Psoas muscle (tissue), 8 donors: Measurements from ENCODE around the gene GRPEL2. TPM values are rescaled to one million over a fixed set of nuclear protein-coding genes. Genes with fewer than 3 reads are reported as not detected.
A peak's percentile ranks its signal among the peaks of the same experiment; 100 is the strongest.

Experiments
- ATAC-seq, 4 donors: fragments of 200-7000 bp; cut with Tn5 transposase; one replicate each; pipeline ENCODE4 v1.9.1; 2020; ENCODE audit warnings: moderate library complexity in 3 of 4, mild to moderate bottlenecking in 2 of 4
- DNase-seq, 2 donors: peaks; one replicate each; pipeline ENCODE4 v3.0.0-alpha.2; 2020
- H3K27ac ChIP-seq: fragments of 200-600 bp; one replicate; pipeline ENCODE4 v1.8.0; 2022
- H3K27me3 ChIP-seq, 3 donors: fragments of 200-600 bp in 1 of 3; one replicate each; pipeline versions ENCODE4 v1.6.1 to v1.8.0; 2013 to 2022; ENCODE audit warnings: low read length in 2 of 3, mild to moderate bottlenecking in 2 of 3, moderate library complexity in 1 of 3; ENCODE audit not compliant: insufficient read depth in 3 of 3
- H3K36me3 ChIP-seq, 2 donors: fragments of 200-600 bp in 1 of 2; one replicate each; pipeline versions ENCODE4 v1.6.1 to v1.8.0; 2013 to 2022; ENCODE audit warnings: low read depth in 1 of 2, mild to moderate bottlenecking in 1 of 2, moderate library complexity in 1 of 2; ENCODE audit not compliant: insufficient read depth in 1 of 2
- H3K4me1 ChIP-seq: fragments of 200-600 bp; one replicate; pipeline ENCODE4 v1.8.0; 2022
- H3K4me3 ChIP-seq: fragments of 200-600 bp; one replicate; pipeline ENCODE4 v1.8.0; 2022; ENCODE audit warnings: mild to moderate bottlenecking
- H3K9me3 ChIP-seq: fragments of 200-600 bp; one replicate; pipeline ENCODE4 v1.8.0; 2022
- WGBS, 3 donors: extraction: QIAGEN DNeasy Blood & Tissue Kit; methylation state at CpG; one replicate each; pipeline versions ENCODE4 v1.1.6 to v1.1.7; 2013; 5-methylcytosine and 5-hydroxymethylcytosine counted together
- intact Hi-C, 2 donors: fragments of 100-400 bp; cut with DNase I; formaldehyde crosslinking; loops; one replicate each; pipeline versions ENCODE4 v1.11.0 to v1.14.2; 2022
- polyA plus RNA-seq, 3 donors: library from polyadenylated mRNA; stranded (reverse); fragments of 200-250 nt; gene quantifications; one replicate each; pipeline ENCODE4 v1.2.3, GENCODE V29; 2013
- total RNA-seq, 4 donors: library from RNA; stranded (reverse); fragmentation: NEBNext Ultra II Directional in 2 of 4; extraction: Animal tissue kit (Norgen Biotek cat#: 25700) in 2 of 4; gene quantifications; one replicate each; pipeline versions ENCODE4 v1.2.1 to v1.2.4, GENCODE V29; 2021 to 2023
- TF ChIP-seq, protein P1 (sequence below): fragments of 200-600 bp; IDR thresholded peaks from one replicate; pipeline ENCODE4 v1.8.0; 2022; ENCODE audit warnings: antibody characterized with exemption
- donor health status: healthy with polysubstance abuse.
- donor health status: DM: no; HTN: no; CAD: no; lungs with moderate emphysema.
- donor health status: Bipolar disorder and iron deficiency.
- donor health status: healthy.
- donor health status: DM: yes; HTN: yes; CAD: no.
- donor health status: DM: no; HTN: no; CAD: no.
- donor health status: DM: no; HTN: no; CAD: no.
- donor health status: DM: yes; HTN: yes; CAD: no.

GRPEL2 gene
- total and polyA plus RNA-seq, 7 donors: 4.7 to 11.6 (median 10.2) TPM

DNA sequence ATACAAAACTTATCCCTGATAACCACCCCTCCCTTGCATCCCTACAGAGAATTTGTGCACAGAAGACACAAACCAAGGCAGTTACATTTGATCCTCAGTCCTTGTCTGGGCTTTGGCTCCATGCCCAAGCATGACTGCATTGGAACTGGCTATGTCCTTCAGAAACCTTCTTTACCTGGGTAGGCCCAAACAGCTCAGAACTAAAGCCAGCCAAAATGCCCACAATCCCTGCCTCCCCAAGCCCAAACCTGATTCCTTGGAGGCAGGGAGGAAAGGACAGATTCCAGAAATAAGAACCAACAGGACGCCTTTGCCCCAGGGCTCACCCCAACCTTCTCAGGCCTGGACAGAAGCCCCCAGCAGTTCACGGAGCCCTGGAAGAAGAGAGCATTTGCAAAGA lies 25.6 kb downstream of the GRPEL2 start:
- peak in 2 of 4 donors; percentile 12 to 59 for ATAC-seq
- no peaks in the 10 kb centered on the region for H3K36me3 ChIP-seq
- no peaks in the 10 kb centered on the region for H3K9me3 ChIP-seq
- no peaks in the 10 kb centered on the region for H3K27me3 ChIP-seq
- DNase-seq: no peak
- H3K27ac ChIP-seq: no peak overlapping the region
- intact Hi-C loops: loop anchor here in 1 of 2 donors (1.0 to 2.0 kb wide), 2 partner anchors 50 to 106 kb away; no protein-coding TSS in a partner anchor
- peaks cover 9% of the 10 kb centered on the region for H3K4me1 ChIP-seq
- H3K4me3 ChIP-seq: no peak overlapping the region
- 74 to 92% (median 74%) methylated on average over 2 of the region's 2 CpGs for WGBS, 3 donors
- TF ChIP-seq, protein P1, sequence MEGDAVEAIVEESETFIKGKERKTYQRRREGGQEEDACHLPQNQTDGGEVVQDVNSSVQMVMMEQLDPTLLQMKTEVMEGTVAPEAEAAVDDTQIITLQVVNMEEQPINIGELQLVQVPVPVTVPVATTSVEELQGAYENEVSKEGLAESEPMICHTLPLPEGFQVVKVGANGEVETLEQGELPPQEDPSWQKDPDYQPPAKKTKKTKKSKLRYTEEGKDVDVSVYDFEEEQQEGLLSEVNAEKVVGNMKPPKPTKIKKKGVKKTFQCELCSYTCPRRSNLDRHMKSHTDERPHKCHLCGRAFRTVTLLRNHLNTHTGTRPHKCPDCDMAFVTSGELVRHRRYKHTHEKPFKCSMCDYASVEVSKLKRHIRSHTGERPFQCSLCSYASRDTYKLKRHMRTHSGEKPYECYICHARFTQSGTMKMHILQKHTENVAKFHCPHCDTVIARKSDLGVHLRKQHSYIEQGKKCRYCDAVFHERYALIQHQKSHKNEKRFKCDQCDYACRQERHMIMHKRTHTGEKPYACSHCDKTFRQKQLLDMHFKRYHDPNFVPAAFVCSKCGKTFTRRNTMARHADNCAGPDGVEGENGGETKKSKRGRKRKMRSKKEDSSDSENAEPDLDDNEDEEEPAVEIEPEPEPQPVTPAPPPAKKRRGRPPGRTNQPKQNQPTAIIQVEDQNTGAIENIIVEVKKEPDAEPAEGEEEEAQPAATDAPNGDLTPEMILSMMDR: no peak

- DNase-seq: peak; percentile 56 to 79
- H3K27ac ChIP-seq: peak overlapping the region; percentile 21
- no peaks in the 10 kb centered on the region for H3K9me3 ChIP-seq
- H3K4me3 ChIP-seq: no peak overlapping the region
- H3K36me3 ChIP-seq: no peaks in the 10 kb centered on the region
- ATAC-seq: peak; percentile 85 to 92 (median 88)
- H3K27me3 ChIP-seq: no peaks in the 10 kb centered on the region
- 35 to 41% (median 36%) methylated on average over 12 of the region's 12 CpGs for WGBS, 3 donors
- TF ChIP-seq, protein P1: peak; percentile 74
- intact Hi-C loops: loop anchor here in 1 of 2 donors (1.0 to 2.0 kb wide), 2 partner anchors 51 to 106 kb away; no protein-coding TSS in a partner anchor
- H3K4me1 ChIP-seq: peaks cover 9% of the 10 kb centered on the region
These were observed 26.1 kb downstream of the GRPEL2 start for GRCh38 chr5:149371296-149371962.

GRCh38 chr5:149372076-149372795 lies 26.9 kb downstream of the GRPEL2 start:
- Histone ChIP-seq H3K9me3 (no peaks in the 10 kb centered on the region), H3K36me3 (no peaks in the 10 kb centered on the region), H3K4me3 (no peak overlapping the region), H3K27ac (peak overlapping the region; percentile 21), H3K4me1 (peaks cover 9% of the 10 kb centered on the region), H3K27me3 (no peaks in the 10 kb centered on the region)
- TF ChIP-seq, protein P1: no peak
- no peak for ATAC-seq
- WGBS, 3 donors: 41 to 50% (median 47%) methylated on average over 4 of the region's 4 CpGs
- intact Hi-C loops: no loop called here
- no peak for DNase-seq

GRCh38 chr5:149372932-149373331 lies 27.6 kb downstream of the GRPEL2 start:
- H3K27ac ChIP-seq: no peak overlapping the region

More at GRCh38 chr5:149372932-149373331, 27.6 kb downstream of the GRPEL2 start:
- TF ChIP-seq, protein P1: no peak
- no peak overlapping the region for H3K4me3 ChIP-seq
- H3K9me3 ChIP-seq: no peaks in the 10 kb centered on the region
- no peaks in the 10 kb centered on the region for H3K36me3 ChIP-seq
- intact Hi-C loops: no loop called here
- 84 to 93% (median 93%) methylated on average over 3 of the region's 3 CpGs for WGBS, 3 donors
- no peak for DNase-seq
- peaks cover 9% of the 10 kb centered on the region for H3K4me1 ChIP-seq
- no peak for ATAC-seq
- H3K27me3 ChIP-seq: no peaks in the 10 kb centered on the region
